Ureter (tissue), 1 donor: ENCODE results near the gene CREB3L1. TPM values are rescaled to one million over a fixed set of nuclear protein-coding genes. Genes with fewer than 3 reads are reported as not detected.

Experiments
- DNase-seq: peaks from one replicate; pipeline ENCODE4 v3.0.0-alpha.2; 2020; ENCODE audit warnings: low spot score
- total RNA-seq: library from RNA; stranded (reverse); gene quantifications from one replicate; pipeline ENCODE4 v1.2.4, GENCODE V29; 2023
- donor health status: DM: yes; HTN: yes; CAD: no.

Gene CREB3L1
- total RNA-seq, 1 donor from 2014 or later = 39.6 TPM

DNA sequence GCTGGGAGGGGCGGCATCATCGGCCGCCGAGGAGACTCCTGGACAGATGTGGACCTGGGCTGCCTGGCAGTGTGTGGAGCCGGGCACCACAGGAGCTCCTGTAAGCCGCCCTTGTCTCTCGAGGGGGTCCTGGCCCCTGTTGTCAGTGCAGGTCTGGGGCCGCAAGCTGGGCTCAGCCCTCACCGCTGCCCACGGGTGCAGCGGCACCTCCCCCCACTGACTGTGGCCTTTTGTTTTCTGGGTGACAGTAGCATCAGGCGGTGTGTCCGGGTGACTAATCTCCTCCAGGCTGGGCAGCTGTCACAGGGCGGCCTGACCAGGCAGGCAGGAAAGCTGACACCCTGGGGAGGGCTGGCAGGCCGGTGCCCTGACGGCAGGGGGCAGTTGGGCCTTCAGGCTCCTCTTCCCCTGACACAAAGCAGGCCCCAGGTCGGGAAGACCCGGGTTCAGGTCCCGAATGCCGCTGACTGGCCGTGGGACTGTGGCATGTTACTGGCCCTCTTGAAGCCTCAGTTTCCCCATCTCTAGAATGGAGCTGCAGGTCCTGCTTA, 86.1 kb downstream of the CREB3L1 start:
- no peak for DNase-seq

DNA sequence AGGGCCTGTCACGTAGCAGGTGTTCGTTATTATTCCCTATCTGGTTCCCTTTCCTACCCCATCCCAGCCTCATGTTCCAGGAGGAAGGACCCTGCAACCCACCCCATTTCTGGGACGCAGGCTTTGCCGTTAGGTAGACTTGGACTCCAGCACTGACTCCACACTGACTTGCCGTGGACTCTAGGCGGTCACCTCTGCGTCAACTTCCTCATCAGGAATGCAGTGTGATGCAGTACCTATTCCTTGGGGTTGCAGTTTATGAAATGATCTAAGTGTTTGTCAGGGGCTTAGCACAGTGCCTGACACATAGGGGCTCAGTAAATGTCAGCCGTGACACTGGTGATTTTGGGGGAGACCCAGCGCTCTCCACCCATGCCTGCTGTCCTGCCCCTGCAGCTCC, 86.6 kb downstream of the CREB3L1 start:
- no peak for DNase-seq

- DNase-seq = no peak
Measured at GRCh38 chr11:46364791-46365190, 87.3 kb downstream of the CREB3L1 start.

- DNase-seq = no peak
Measured at GRCh38 chr11:46366260-46366659, 88.8 kb downstream of the CREB3L1 start.

DNA sequence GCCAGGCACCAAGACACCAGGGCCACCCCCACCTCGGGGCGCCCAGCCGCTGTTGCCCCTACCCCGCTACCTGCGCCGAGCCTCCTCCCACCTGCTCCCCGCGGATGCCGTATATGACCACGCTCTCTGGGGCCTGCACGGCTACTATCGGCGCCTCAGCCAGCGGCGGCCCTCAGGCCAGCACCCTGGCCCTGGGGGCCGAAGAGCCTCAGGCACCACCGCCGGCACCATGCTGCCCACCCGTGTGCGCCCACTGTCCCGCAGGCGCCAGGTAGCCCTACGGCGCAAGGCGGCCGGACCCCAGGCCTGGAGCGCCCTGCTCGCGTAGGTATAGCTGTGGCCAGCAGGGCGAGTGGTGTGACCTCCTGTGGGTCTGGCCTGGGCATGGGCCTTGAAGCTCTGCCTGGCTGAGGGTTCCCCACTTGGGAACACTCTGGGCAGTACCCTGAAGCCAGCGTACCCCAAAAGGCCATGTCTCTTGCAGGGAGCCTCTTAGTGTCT, 89.2 kb downstream of the CREB3L1 start:
- no peak for DNase-seq

DNA sequence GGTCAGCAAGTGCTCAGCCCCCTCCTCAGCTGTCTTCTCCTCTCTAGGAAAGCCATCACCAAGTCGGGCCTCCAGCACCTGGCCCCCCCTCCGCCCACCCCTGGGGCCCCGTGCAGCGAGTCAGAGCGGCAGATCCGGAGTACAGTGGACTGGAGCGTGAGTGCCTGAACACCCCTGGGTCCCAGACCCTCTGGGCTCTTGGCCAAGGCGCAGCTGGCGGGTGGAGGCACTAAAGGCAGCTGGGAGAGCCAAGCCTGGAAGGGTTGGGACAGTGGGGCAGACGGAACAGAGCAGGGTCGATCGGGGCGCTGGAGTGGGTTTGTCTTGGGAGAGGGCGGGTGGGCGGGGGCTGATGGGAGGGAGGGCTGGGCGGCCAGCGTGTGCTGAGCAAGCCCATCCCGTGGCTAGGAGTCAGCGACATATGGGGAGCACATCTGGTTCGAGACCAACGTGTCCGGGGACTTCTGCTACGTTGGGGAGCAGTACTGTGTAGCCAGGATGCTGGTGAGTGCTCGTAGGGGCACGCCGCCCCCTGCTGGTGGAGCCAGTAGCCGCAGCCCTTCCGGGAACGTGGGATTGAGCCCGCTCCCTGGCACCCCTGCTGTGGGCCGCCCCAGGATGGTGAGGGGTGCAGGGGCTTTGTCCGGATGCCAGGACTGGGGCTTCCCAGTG, 89.9 kb downstream of the CREB3L1 start:
- no peak for DNase-seq

GRCh38 chr11:46367916-46368267, 90.4 kb downstream of the CREB3L1 start:
- no peak for DNase-seq

- DNase-seq = no peak
Measured at GRCh38 chr11:46369458-46370152, 92.1 kb downstream of the CREB3L1 start.

GRCh38 chr11:46370253-46370652, 92.8 kb downstream of the CREB3L1 start:
- no peak for DNase-seq

Other genes with a start within 250 kb of the CREB3L1 start
- gene PHF21A, start 156.2 kb upstream of the CREB3L1 start, total RNA-seq = 51.1 TPM
- 76.3 TPM for gene DGKZ, start 69.8 kb downstream of the CREB3L1 start, total RNA-seq
- 105 TPM for gene MDK, start 104.0 kb downstream of the CREB3L1 start, total RNA-seq
- gene CHRM4, start 114.1 kb downstream of the CREB3L1 start, total RNA-seq = not detected